GM12878 (cell line): Measurements from ENCODE around the gene SIDT2. TPM values are rescaled to one million over a fixed set of nuclear protein-coding genes. Genes with fewer than 3 reads are reported as not detected.
A peak's percentile ranks its signal among the peaks of the same experiment; 100 is the strongest.

Experiments
- BMI1 ChIP-seq: fragments of 450-650 bp; IDR thresholded peaks from 2 replicates; pipeline ENCODE4 v1.6.1; 2016; ENCODE audit warnings: mild to moderate bottlenecking, moderate library complexity, borderline replicate concordance
- FOS ChIP-seq: IDR thresholded peaks from 3 replicates; pipeline ENCODE4 v1.6.1; 2011; ENCODE audit warnings: borderline replicate concordance; ENCODE audit not compliant: insufficient read length; ENCODE audit errors: extremely low read depth
- HCFC1 ChIP-seq: fragments of 150-350 bp; IDR thresholded peaks from 2 replicates; pipeline ENCODE4 v1.6.1; 2014; ENCODE audit warnings: low read length
- MEF2A ChIP-seq: IDR thresholded peaks from 2 replicates; pipeline ENCODE4 v1.6.1; 2011; ENCODE audit warnings: low read depth, mild to moderate bottlenecking, low read length, moderate library complexity; ENCODE audit not compliant: insufficient read depth
- NKRF ChIP-seq: fragments of 450-650 bp; conservative IDR thresholded peaks from 2 replicates; pipeline ENCODE4 v1.6.1; 2017; ENCODE audit warnings: mild to moderate bottlenecking, moderate library complexity
- RB1 ChIP-seq: fragments of 450-650 bp; formaldehyde crosslinking; IDR thresholded peaks from 2 replicates; pipeline ENCODE4 v1.6.1; 2017; ENCODE audit warnings: mild to moderate bottlenecking, borderline replicate concordance
- RUNX3 ChIP-seq: IDR thresholded peaks from 2 replicates; pipeline ENCODE4 v1.6.1; 2012; ENCODE audit warnings: low read length, inconsistent platforms
- SIN3A ChIP-seq: IDR thresholded peaks from 2 replicates; pipeline ENCODE4 v1.6.1; 2012; ENCODE audit warnings: low read depth, low read length, improper control_type of control experiment
- SPI1 ChIP-seq: IDR thresholded peaks from 2 replicates; pipeline ENCODE4 v1.6.1; 2011; ENCODE audit warnings: low read depth, mild to moderate bottlenecking, low read length, moderate library complexity, borderline replicate concordance; ENCODE audit not compliant: insufficient read depth
- TCF3 ChIP-seq: IDR thresholded peaks from 2 replicates; pipeline ENCODE4 v1.6.1; 2012; ENCODE audit warnings: low read depth, mild to moderate bottlenecking, low read length, borderline replicate concordance; ENCODE audit not compliant: insufficient read depth
- YBX1 ChIP-seq: fragments of 450-650 bp; IDR thresholded peaks from 2 replicates; pipeline ENCODE4 v1.6.1; 2016; ENCODE audit warnings: antibody characterized with exemption
- ZNF207 ChIP-seq: fragments of 450-650 bp; IDR thresholded peaks from 2 replicates; pipeline ENCODE4 v1.6.1; 2014; ENCODE audit warnings: antibody characterized with exemption, mild to moderate bottlenecking, borderline replicate concordance
- ZSCAN29 ChIP-seq: fragments of 450-650 bp; IDR thresholded peaks from 2 replicates; pipeline ENCODE4 v1.6.1; 2017; ENCODE audit warnings: mild to moderate bottlenecking, moderate library complexity
- polyA plus RNA-seq, 11 experiments: library from polyadenylated mRNA; depleted of rRNA in 4 of 11; unstranded in 6 of 11; stranded (reverse) in 5 of 11; fragments of >200 nt; fragmentation: Nextera tagmentation in 4 of 11; fragmentation: Illumina TruSeq in 1 of 11; extraction: Ambion mirVana in 4 of 11; extraction: Trizol in 1 of 11; gene quantifications; 1 replicate in 1 of 11; 2 replicates in 10 of 11; pipeline versions ENCODE4 v1.2.1 to v1.2.3, GENCODE V29; 2011 to 2016; ENCODE audit warnings: inconsistent platforms in 2 of 11, missing spikeins in 2 of 11, low read depth in 1 of 11
- total RNA-seq, 4 experiments: library from RNA; depleted of rRNA in 3 of 4; stranded (reverse); fragments of >200 nt in 3 of 4; fragmentation: Illumina TruSeq in 1 of 4; extraction: Trizol in 1 of 4; gene quantifications; 2 replicates each; pipeline versions ENCODE4 v1.2.1 to v1.2.3, GENCODE V29; 2013 to 2021
- TF ChIP-seq, protein P1 (sequence below): fragments of 450-650 bp; IDR thresholded peaks from 2 replicates; pipeline ENCODE4 v1.6.1; 2017; ENCODE audit warnings: borderline replicate concordance
- TF ChIP-seq, protein P2 (sequence below): IDR thresholded peaks from 2 replicates; pipeline ENCODE4 v1.6.1; 2012; ENCODE audit warnings: improper control_type of control experiment, low read depth, low read length; ENCODE audit not compliant: insufficient replicate concordance
- TF ChIP-seq, protein P3 (sequence below): fragments of 450-650 bp; IDR thresholded peaks from 2 replicates; pipeline ENCODE4 v1.6.1; 2017; ENCODE audit warnings: mild to moderate bottlenecking, moderate library complexity

Gene SIDT2
- total and polyA plus RNA-seq, 10 of the 15 experiments (the other 5 are each of a cell fraction or from before 2014, with no cell fraction given) = 4.9 to 23.9 (median 10.3) TPM

DNA sequence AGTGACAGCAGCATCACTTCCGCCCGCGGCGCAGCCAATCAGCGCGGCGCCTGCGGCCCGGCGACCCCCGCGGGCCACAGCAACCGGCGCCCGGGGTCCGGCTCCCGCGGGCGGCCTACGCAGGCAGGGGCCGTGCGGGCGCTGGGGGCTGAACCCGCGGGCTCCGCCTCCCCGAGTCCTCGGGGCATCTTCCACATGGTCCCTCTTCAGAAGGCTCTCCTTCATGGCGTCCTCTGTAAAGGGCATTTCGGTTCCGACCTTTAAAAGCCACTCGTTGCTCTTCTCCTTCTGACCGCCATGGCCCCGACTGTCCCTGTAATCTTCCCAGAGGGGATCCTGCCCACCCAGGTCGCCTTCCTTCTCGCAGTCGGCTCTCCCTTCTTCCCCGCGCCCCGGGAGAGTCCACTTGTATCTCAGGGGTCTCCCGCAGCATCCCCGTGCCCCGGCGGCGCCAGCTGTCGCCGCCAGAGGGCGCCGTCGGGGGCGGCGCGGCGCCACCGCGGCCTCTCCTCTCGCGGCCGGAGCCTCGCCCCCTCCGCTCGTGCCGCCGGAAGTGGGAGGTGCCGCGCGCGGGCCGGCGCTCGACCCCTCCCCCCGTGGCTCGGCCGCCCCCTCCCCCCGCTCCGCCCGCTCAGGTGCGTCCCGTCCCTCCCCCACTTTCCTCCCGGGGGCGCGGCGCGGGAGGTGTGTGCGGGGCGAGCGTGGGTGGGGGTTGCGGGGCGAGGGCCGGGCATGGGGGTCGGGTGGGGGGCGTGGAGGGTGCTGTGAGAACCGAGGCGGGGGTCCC is 53.7 kb downstream of the SIDT2 start, which contains the start of gene RNF214 (continued):
- TF ChIP-seq MEF2A (no peak), HCFC1 (peak; percentile 55), SPI1 (peak; percentile 55; the same call in 1 of the 2 replicates), YBX1 (no peak), ZNF207 (peak; percentile 93; the same call in 1 of the 2 replicates), SIN3A (no peak), ZSCAN29 (no peak), NKRF (peak; percentile 90), BMI1 (no peak), RUNX3 (no peak), RB1 (peak; percentile 92; the same call in 1 of the 2 replicates), FOS (no peak), TCF3 (peak; percentile 80; the same call in 1 of the 2 replicates)
- TF ChIP-seq, protein P1, sequence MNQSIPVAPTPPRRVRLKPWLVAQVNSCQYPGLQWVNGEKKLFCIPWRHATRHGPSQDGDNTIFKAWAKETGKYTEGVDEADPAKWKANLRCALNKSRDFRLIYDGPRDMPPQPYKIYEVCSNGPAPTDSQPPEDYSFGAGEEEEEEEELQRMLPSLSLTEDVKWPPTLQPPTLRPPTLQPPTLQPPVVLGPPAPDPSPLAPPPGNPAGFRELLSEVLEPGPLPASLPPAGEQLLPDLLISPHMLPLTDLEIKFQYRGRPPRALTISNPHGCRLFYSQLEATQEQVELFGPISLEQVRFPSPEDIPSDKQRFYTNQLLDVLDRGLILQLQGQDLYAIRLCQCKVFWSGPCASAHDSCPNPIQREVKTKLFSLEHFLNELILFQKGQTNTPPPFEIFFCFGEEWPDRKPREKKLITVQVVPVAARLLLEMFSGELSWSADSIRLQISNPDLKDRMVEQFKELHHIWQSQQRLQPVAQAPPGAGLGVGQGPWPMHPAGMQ = no peak
- TF ChIP-seq, protein P2, sequence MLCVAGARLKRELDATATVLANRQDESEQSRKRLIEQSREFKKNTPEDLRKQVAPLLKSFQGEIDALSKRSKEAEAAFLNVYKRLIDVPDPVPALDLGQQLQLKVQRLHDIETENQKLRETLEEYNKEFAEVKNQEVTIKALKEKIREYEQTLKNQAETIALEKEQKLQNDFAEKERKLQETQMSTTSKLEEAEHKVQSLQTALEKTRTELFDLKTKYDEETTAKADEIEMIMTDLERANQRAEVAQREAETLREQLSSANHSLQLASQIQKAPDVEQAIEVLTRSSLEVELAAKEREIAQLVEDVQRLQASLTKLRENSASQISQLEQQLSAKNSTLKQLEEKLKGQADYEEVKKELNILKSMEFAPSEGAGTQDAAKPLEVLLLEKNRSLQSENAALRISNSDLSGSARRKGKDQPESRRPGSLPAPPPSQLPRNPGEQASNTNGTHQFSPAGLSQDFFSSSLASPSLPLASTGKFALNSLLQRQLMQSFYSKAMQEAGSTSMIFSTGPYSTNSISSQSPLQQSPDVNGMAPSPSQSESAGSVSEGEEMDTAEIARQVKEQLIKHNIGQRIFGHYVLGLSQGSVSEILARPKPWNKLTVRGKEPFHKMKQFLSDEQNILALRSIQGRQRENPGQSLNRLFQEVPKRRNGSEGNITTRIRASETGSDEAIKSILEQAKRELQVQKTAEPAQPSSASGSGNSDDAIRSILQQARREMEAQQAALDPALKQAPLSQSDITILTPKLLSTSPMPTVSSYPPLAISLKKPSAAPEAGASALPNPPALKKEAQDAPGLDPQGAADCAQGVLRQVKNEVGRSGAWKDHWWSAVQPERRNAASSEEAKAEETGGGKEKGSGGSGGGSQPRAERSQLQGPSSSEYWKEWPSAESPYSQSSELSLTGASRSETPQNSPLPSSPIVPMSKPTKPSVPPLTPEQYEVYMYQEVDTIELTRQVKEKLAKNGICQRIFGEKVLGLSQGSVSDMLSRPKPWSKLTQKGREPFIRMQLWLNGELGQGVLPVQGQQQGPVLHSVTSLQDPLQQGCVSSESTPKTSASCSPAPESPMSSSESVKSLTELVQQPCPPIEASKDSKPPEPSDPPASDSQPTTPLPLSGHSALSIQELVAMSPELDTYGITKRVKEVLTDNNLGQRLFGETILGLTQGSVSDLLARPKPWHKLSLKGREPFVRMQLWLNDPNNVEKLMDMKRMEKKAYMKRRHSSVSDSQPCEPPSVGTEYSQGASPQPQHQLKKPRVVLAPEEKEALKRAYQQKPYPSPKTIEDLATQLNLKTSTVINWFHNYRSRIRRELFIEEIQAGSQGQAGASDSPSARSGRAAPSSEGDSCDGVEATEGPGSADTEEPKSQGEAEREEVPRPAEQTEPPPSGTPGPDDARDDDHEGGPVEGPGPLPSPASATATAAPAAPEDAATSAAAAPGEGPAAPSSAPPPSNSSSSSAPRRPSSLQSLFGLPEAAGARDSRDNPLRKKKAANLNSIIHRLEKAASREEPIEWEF = no peak
- TF ChIP-seq, protein P3, sequence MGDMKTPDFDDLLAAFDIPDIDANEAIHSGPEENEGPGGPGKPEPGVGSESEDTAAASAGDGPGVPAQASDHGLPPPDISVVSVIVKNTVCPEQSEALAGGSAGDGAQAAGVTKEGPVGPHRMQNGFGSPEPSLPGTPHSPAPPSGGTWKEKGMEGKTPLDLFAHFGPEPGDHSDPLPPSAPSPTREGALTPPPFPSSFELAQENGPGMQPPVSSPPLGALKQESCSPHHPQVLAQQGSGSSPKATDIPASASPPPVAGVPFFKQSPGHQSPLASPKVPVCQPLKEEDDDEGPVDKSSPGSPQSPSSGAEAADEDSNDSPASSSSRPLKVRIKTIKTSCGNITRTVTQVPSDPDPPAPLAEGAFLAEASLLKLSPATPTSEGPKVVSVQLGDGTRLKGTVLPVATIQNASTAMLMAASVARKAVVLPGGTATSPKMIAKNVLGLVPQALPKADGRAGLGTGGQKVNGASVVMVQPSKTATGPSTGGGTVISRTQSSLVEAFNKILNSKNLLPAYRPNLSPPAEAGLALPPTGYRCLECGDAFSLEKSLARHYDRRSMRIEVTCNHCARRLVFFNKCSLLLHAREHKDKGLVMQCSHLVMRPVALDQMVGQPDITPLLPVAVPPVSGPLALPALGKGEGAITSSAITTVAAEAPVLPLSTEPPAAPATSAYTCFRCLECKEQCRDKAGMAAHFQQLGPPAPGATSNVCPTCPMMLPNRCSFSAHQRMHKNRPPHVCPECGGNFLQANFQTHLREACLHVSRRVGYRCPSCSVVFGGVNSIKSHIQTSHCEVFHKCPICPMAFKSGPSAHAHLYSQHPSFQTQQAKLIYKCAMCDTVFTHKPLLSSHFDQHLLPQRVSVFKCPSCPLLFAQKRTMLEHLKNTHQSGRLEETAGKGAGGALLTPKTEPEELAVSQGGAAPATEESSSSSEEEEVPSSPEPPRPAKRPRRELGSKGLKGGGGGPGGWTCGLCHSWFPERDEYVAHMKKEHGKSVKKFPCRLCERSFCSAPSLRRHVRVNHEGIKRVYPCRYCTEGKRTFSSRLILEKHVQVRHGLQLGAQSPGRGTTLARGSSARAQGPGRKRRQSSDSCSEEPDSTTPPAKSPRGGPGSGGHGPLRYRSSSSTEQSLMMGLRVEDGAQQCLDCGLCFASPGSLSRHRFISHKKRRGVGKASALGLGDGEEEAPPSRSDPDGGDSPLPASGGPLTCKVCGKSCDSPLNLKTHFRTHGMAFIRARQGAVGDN = peak; percentile 42; the same call in 1 of the 2 replicates
